OCI-LY1 (cell line): ENCODE results near the gene NLGN4Y.

Source experiments
- H2AFZ ChIP-seq: fragments of 200-600 bp; sonication (generic), shearing (Covaris generic); 2 replicates; pipeline ENCODE4 v1.6.0; 2014; ENCODE audit warnings: antibody characterized with exemption, mild to moderate bottlenecking, low read length
- H3F3A ChIP-seq: fragments of 200-600 bp; sonication (generic), shearing (Covaris generic); 2 replicates; pipeline ENCODE4 v1.6.0; 2014; ENCODE audit warnings: mild to moderate bottlenecking, antibody characterized with exemption, low read length, moderate library complexity; ENCODE audit not compliant: insufficient read depth
- H3K27ac ChIP-seq: fragments of 200-600 bp; sonication (generic); 2 replicates; pipeline ENCODE4 v1.5.1; 2014; ENCODE audit warnings: low read length, mixed run types, mild to moderate bottlenecking, low read depth; ENCODE audit not compliant: poor library complexity, severe bottlenecking
- H3K27me3 ChIP-seq: fragments of 200-600 bp; sonication (generic); 2 replicates; pipeline ENCODE4 v1.6.0; 2014; ENCODE audit warnings: antibody characterized with exemption, mild to moderate bottlenecking, low read length, moderate library complexity; ENCODE audit not compliant: insufficient read depth
- H3K36me3 ChIP-seq: fragments of 200-600 bp; sonication (generic); 2 replicates; pipeline ENCODE4 v1.6.1; 2014; ENCODE audit warnings: mild to moderate bottlenecking, antibody characterized with exemption, low read length, moderate library complexity, mixed read lengths; ENCODE audit not compliant: insufficient read depth
- H3K4me1 ChIP-seq: fragments of 200-600 bp; sonication (generic); 2 replicates; pipeline ENCODE4 v1.5.1; 2014; ENCODE audit warnings: mild to moderate bottlenecking, low read length, moderate library complexity; ENCODE audit not compliant: insufficient read depth, severe bottlenecking
- H3K4me2 ChIP-seq: fragments of 200-600 bp; sonication (generic), shearing (Covaris generic); 2 replicates; pipeline ENCODE4 v1.6.1; 2014; ENCODE audit warnings: low read length
- H3K4me3 ChIP-seq: fragments of 200-600 bp; sonication (generic); 2 replicates; pipeline ENCODE4 v1.5.1; 2014; ENCODE audit warnings: low read length, low read depth, mild to moderate bottlenecking, mixed read lengths; ENCODE audit not compliant: poor library complexity, severe bottlenecking
- H3K79me2 ChIP-seq: fragments of 200-600 bp; shearing (Covaris generic); 2 replicates; pipeline ENCODE4 v1.6.1; 2016; ENCODE audit warnings: mixed run types, low read length, mixed read lengths; ENCODE audit not compliant: insufficient read depth
- H3K9ac ChIP-seq: fragments of 200-600 bp; sonication (generic), shearing (Covaris generic); 2 replicates; pipeline ENCODE4 v1.6.1; 2014; ENCODE audit warnings: mild to moderate bottlenecking, low read length, mixed read lengths
- H3K9me2 ChIP-seq: fragments of 200-600 bp; sonication (generic), shearing (Covaris generic); 2 replicates; pipeline ENCODE4 v1.6.1; 2014; ENCODE audit warnings: low read depth, mild to moderate bottlenecking, low read length, mixed read lengths
- H3K9me3 ChIP-seq: fragments of 200-600 bp; shearing (Covaris generic); 2 replicates; pipeline ENCODE4 v1.6.1; 2014; ENCODE audit warnings: low read length, mixed read lengths
- H4K20me1 ChIP-seq: fragments of 200-600 bp; sonication (generic), shearing (Covaris generic); 2 replicates; pipeline ENCODE4 v1.6.0; 2016; ENCODE audit warnings: mild to moderate bottlenecking, low read length; ENCODE audit not compliant: insufficient read depth
- EZH2 ChIP-seq: fragments of 200-600 bp; sonication (generic), shearing (Covaris generic); IDR thresholded peaks from 2 replicates; pipeline ENCODE4 v1.8.0; 2017; ENCODE audit warnings: borderline replicate concordance, mixed run types, mild to moderate bottlenecking, antibody characterized with exemption, low read length, moderate library complexity, mixed read lengths
- TF ChIP-seq, protein P1 (sequence below): fragments of 200-600 bp; sonication (generic), shearing (Covaris generic); IDR thresholded peaks from 2 replicates; pipeline ENCODE4 v1.5.1; 2017; ENCODE audit warnings: mild to moderate bottlenecking, antibody characterized with exemption, low read length, moderate library complexity, mixed read lengths

The NLGN4Y gene

GRCh38 chrY:14822906-14823305 lies 298.6 kb downstream of the NLGN4Y start:
- H3K27me3 ChIP-seq, result no peaks in the 10 kb centered on the region
- no peaks in the 10 kb centered on the region for H3K9me3 ChIP-seq
- no peak overlapping the region for H3K4me2 ChIP-seq
- no peak overlapping the region for H3K4me3 ChIP-seq
- no peak for TF ChIP-seq EZH2
- TF ChIP-seq, protein P1, sequence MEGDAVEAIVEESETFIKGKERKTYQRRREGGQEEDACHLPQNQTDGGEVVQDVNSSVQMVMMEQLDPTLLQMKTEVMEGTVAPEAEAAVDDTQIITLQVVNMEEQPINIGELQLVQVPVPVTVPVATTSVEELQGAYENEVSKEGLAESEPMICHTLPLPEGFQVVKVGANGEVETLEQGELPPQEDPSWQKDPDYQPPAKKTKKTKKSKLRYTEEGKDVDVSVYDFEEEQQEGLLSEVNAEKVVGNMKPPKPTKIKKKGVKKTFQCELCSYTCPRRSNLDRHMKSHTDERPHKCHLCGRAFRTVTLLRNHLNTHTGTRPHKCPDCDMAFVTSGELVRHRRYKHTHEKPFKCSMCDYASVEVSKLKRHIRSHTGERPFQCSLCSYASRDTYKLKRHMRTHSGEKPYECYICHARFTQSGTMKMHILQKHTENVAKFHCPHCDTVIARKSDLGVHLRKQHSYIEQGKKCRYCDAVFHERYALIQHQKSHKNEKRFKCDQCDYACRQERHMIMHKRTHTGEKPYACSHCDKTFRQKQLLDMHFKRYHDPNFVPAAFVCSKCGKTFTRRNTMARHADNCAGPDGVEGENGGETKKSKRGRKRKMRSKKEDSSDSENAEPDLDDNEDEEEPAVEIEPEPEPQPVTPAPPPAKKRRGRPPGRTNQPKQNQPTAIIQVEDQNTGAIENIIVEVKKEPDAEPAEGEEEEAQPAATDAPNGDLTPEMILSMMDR, result no peak
- no peak overlapping the region for H3K9ac ChIP-seq
- H2AFZ ChIP-seq, result no peak overlapping the region
- no peaks in the 10 kb centered on the region for H3K36me3 ChIP-seq
- H3K9me2 ChIP-seq, result no peaks in the 10 kb centered on the region
- no peaks in the 10 kb centered on the region for H4K20me1 ChIP-seq
- no peaks in the 10 kb centered on the region for H3K4me1 ChIP-seq
- H3K27ac ChIP-seq, result no peak overlapping the region
- no peaks in the 10 kb centered on the region for H3K79me2 ChIP-seq
- no peaks in the 10 kb centered on the region for H3F3A ChIP-seq

- Histone ChIP-seq H3K9ac (no peak overlapping the region), H2AFZ (no peak overlapping the region), H3K27me3 (no peaks in the 10 kb centered on the region), H3K4me2 (no peak overlapping the region), H4K20me1 (no peaks in the 10 kb centered on the region), H3K4me3 (no peak overlapping the region), H3K9me3 (no peaks in the 10 kb centered on the region), H3K27ac (no peak overlapping the region), H3K79me2 (no peaks in the 10 kb centered on the region), H3K36me3 (no peaks in the 10 kb centered on the region), H3F3A (no peaks in the 10 kb centered on the region), H3K9me2 (no peaks in the 10 kb centered on the region), H3K4me1 (no peaks in the 10 kb centered on the region)
- TF ChIP-seq, protein P1, result no peak
- no peak for TF ChIP-seq EZH2
These were observed 300.3 kb downstream of the NLGN4Y start for GRCh38 chrY:14824583-14824982.

GRCh38 chrY:14825728-14826127 lies 301.4 kb downstream of the NLGN4Y start:
- H3K9me3 ChIP-seq, result no peaks in the 10 kb centered on the region
- no peaks in the 10 kb centered on the region for H3K36me3 ChIP-seq
- no peak overlapping the region for H3K4me2 ChIP-seq
- H3K27ac ChIP-seq, result no peak overlapping the region
- H4K20me1 ChIP-seq, result no peaks in the 10 kb centered on the region
- H3K79me2 ChIP-seq, result no peaks in the 10 kb centered on the region
- no peak overlapping the region for H3K4me3 ChIP-seq
- H2AFZ ChIP-seq, result no peak overlapping the region
- no peaks in the 10 kb centered on the region for H3F3A ChIP-seq
- no peaks in the 10 kb centered on the region for H3K27me3 ChIP-seq
- TF ChIP-seq, protein P1, result no peak
- TF ChIP-seq EZH2, result no peak
- H3K4me1 ChIP-seq, result no peaks in the 10 kb centered on the region
- no peaks in the 10 kb centered on the region for H3K9me2 ChIP-seq
- H3K9ac ChIP-seq, result no peak overlapping the region
